Psoas muscle (tissue), 8 donors: ENCODE data around the gene IQSEC1. TPM values are rescaled to one million over a fixed set of nuclear protein-coding genes. Genes with fewer than 3 reads are reported as not detected.

Source experiments
- ATAC-seq, 4 donors: fragments of 200-7000 bp; cut with Tn5 transposase; one replicate each; pipeline ENCODE4 v1.9.1; 2020; ENCODE audit warnings: moderate library complexity in 3 of 4, mild to moderate bottlenecking in 2 of 4
- DNase-seq, 2 donors: peaks; one replicate each; pipeline ENCODE4 v3.0.0-alpha.2; 2020
- H3K27ac ChIP-seq: fragments of 200-600 bp; one replicate; pipeline ENCODE4 v1.8.0; 2022
- H3K27me3 ChIP-seq, 3 donors: fragments of 200-600 bp in 1 of 3; one replicate each; pipeline versions ENCODE4 v1.6.1 to v1.8.0; 2013 to 2022; ENCODE audit warnings: low read length in 2 of 3, mild to moderate bottlenecking in 2 of 3, moderate library complexity in 1 of 3; ENCODE audit not compliant: insufficient read depth in 3 of 3
- H3K36me3 ChIP-seq, 2 donors: fragments of 200-600 bp in 1 of 2; one replicate each; pipeline versions ENCODE4 v1.6.1 to v1.8.0; 2013 to 2022; ENCODE audit warnings: low read depth in 1 of 2, mild to moderate bottlenecking in 1 of 2, moderate library complexity in 1 of 2; ENCODE audit not compliant: insufficient read depth in 1 of 2
- H3K4me1 ChIP-seq: fragments of 200-600 bp; one replicate; pipeline ENCODE4 v1.8.0; 2022
- H3K4me3 ChIP-seq: fragments of 200-600 bp; one replicate; pipeline ENCODE4 v1.8.0; 2022; ENCODE audit warnings: mild to moderate bottlenecking
- H3K9me3 ChIP-seq: fragments of 200-600 bp; one replicate; pipeline ENCODE4 v1.8.0; 2022
- CTCF ChIP-seq: fragments of 200-600 bp; IDR thresholded peaks from one replicate; pipeline ENCODE4 v1.8.0; 2022; ENCODE audit warnings: antibody characterized with exemption
- WGBS, 3 donors: extraction: QIAGEN DNeasy Blood & Tissue Kit; methylation state at CpG; one replicate each; pipeline versions ENCODE4 v1.1.6 to v1.1.7; 2013; 5-methylcytosine and 5-hydroxymethylcytosine counted together
- intact Hi-C, 2 donors: fragments of 100-400 bp; cut with DNase I; formaldehyde crosslinking; loops; one replicate each; pipeline versions ENCODE4 v1.11.0 to v1.14.2; 2022
- polyA plus RNA-seq, 3 donors: library from polyadenylated mRNA; stranded (reverse); fragments of 200-250 nt; gene quantifications; one replicate each; pipeline ENCODE4 v1.2.3, GENCODE V29; 2013
- total RNA-seq, 4 donors: library from RNA; stranded (reverse); fragmentation: NEBNext Ultra II Directional in 2 of 4; extraction: Animal tissue kit (Norgen Biotek cat#: 25700) in 2 of 4; gene quantifications; one replicate each; pipeline versions ENCODE4 v1.2.1 to v1.2.4, GENCODE V29; 2021 to 2023
- donor health status: healthy with polysubstance abuse.
- donor health status: DM: no; HTN: no; CAD: no; lungs with moderate emphysema.
- donor health status: Bipolar disorder and iron deficiency.
- donor health status: healthy.
- donor health status: DM: yes; HTN: yes; CAD: no.
- donor health status: DM: no; HTN: no; CAD: no.
- donor health status: DM: no; HTN: no; CAD: no.
- donor health status: DM: yes; HTN: yes; CAD: no.

The IQSEC1 gene
- total and polyA plus RNA-seq, 7 donors: 8.6 to 45.4 (median 28.0) TPM

GRCh38 chr3:13069495-13069894 lies 3.7 kb downstream of the IQSEC1 start:
- H3K36me3 ChIP-seq: no peaks in the 10 kb centered on the region
- H3K4me1 ChIP-seq: peaks cover 5% of the 10 kb centered on the region
- no peak for TF ChIP-seq CTCF
- no peak overlapping the region for H3K4me3 ChIP-seq
- no peak overlapping the region for H3K27ac ChIP-seq
- ATAC-seq (no peak), DNase-seq (no peak)
- H3K27me3 ChIP-seq: peaks cover 0 to 18% (median 5%) of the 10 kb centered on the region in 3 donors
- 89 to 97% (median 96%) methylated on average over 2 to 4 of the region's 4 CpGs for WGBS, 3 donors
- H3K9me3 ChIP-seq: no peaks in the 10 kb centered on the region
- intact Hi-C loops: no loop called here

- H3K27ac ChIP-seq: no peak overlapping the region
- H3K27me3 ChIP-seq: peaks cover 0 to 8% (median 3%) of the 10 kb centered on the region in 3 donors
- WGBS, 3 donors: 73 to 81% (median 73%) methylated on average over 4 of the region's 4 CpGs
- H3K9me3 ChIP-seq: no peaks in the 10 kb centered on the region
- H3K4me1 ChIP-seq: no peaks in the 10 kb centered on the region
- H3K4me3 ChIP-seq: no peak overlapping the region
- no peaks in the 10 kb centered on the region for H3K36me3 ChIP-seq
- DNase-seq: no peak
- ATAC-seq: no peak
- intact Hi-C loops: no loop called here
- no peak for TF ChIP-seq CTCF
Measured at GRCh38 chr3:13068269-13069010, 4.8 kb downstream of the IQSEC1 start.

- intact Hi-C loops: no loop called here
- no peak overlapping the region for H3K4me3 ChIP-seq
- no peak for ATAC-seq
- H3K36me3 ChIP-seq: no peaks in the 10 kb centered on the region
- H3K27me3 ChIP-seq: peaks cover 0 to 1% (median 0%) of the 10 kb centered on the region in 3 donors
- no peak for DNase-seq
- H3K9me3 ChIP-seq: no peaks in the 10 kb centered on the region
- TF ChIP-seq CTCF: no peak
- H3K27ac ChIP-seq: no peak overlapping the region
- 94 to 96% (median 95%) methylated on average over 4 of the region's 4 CpGs for WGBS, 3 donors
- no peaks in the 10 kb centered on the region for H3K4me1 ChIP-seq
Measured at GRCh38 chr3:13067778-13068177, 5.5 kb downstream of the IQSEC1 start.

- Histone ChIP-seq H3K27ac (no peak overlapping the region), H3K4me3 (no peak overlapping the region), H3K9me3 (no peaks in the 10 kb centered on the region), H3K4me1 (no peaks in the 10 kb centered on the region), H3K36me3 (no peaks in the 10 kb centered on the region), H3K27me3 (no peaks in the 10 kb centered on the region)
- ATAC-seq (no peak), DNase-seq (no peak)
- TF ChIP-seq CTCF: no peak
- 86 to 95% (median 91%) methylated on average over 4 of the region's 4 CpGs for whole genome bisulfite sequencing, 3 donors
- intact Hi-C loops: no loop called here
Measured at GRCh38 chr3:13066834-13067233, 6.4 kb downstream of the IQSEC1 start.

- WGBS, 3 donors: 84 to 86% (median 84%) methylated on average over 11 of the region's 11 CpGs
- intact Hi-C loops: no loop called here
- H3K36me3 ChIP-seq: no peaks in the 10 kb centered on the region
- no peaks in the 10 kb centered on the region for H3K4me1 ChIP-seq
- H3K4me3 ChIP-seq: no peak overlapping the region
- H3K27ac ChIP-seq: no peak overlapping the region
- no peaks in the 10 kb centered on the region for H3K9me3 ChIP-seq
- ATAC-seq: no peak
- no peak for DNase-seq
- no peak for TF ChIP-seq CTCF
- H3K27me3 ChIP-seq: no peaks in the 10 kb centered on the region
Measured at GRCh38 chr3:13066236-13066635, 7.0 kb downstream of the IQSEC1 start.
